Stimulated activated CD4-positive, alpha-beta T cell treated with anti-CD3 and anti-CD28 coated beads, TNF-alpha, amount 100 ng/mL, for 1 hour (primary cell): ENCODE results near the gene GRIK1.

Experiments
- DNase-seq, 3 donors: peaks; one replicate each; pipeline ENCODE4 v3.0.0-alpha.2; 2020; ENCODE audit warnings: low read depth in 3 of 3, low spot score in 1 of 3

Gene GRIK1

DNA sequence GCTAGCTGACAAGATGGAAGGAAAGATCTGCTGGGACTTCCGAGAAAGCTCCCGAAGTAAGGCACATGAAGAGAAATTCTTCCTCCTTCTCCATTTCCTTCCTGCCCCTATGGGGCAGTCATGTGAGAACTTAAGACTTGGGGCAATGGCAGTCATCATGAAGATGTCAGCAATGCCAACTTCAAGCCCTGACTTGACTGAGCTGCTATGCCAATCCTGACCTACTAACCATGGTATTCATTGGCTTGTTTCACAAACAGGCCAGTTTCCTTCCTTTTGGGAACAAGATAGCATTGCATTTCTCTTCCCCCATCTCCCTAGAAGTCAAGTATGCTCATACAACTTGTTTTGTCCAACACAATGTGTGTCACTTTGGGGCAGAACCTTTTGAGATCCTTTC is 25.5 kb downstream of the GRIK1 start:
- no peak for DNase-seq

GRCh38 chr21:29909571-29909970 is 30.2 kb downstream of the GRIK1 start:
- no peak for DNase-seq

DNA sequence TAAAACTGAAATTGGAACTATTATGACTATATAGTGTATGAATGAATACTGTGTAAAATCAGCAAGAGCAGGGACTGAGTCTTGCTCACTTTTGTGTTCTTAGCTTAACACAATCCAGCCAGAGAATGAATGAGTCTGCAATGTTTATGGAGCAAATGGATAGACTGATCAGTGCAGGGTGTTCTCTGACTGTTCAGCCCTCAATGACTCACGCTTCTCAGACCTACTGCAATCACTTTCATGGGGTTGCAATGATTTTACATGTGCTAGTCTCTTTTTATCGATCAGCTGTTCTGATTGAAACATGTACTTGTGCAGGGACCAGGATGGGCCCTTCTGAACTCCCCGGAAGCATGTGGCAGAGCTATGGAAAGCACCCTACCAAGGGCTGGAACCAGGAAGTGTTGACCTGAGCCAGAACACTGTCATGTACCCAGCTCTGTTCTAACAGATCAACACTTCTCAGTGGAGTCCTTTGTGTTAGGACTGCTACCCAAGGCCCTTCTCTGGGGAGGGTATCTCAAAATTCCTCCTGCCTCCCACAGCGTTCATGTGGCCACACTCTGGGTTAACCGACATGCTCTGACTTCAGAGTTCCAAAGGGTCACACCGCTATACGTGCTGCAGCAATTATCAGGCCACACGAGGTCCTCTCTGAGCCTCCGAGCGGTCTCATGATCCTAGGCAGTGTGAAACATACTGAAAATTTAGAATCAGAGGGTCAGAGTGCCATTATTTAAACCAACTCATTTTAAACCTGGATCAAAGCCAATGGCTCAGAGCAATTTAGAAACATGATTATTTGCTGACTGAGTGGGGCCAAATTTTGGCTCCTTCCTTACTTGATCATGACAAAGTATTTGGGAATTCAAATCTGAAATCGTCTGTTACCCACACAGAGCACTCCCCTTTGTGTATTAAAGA is 35.2 kb downstream of the GRIK1 start:
- no peak for DNase-seq

- no peak for DNase-seq
Measured at GRCh38 chr21:29896884-29897283, 42.9 kb downstream of the GRIK1 start.

GRCh38 chr21:29893687-29894086 is 46.1 kb downstream of the GRIK1 start:
- no peak for DNase-seq

- DNase-seq: no peak
Measured at GRCh38 chr21:29892379-29892778, 47.4 kb downstream of the GRIK1 start.

GRCh38 chr21:29888437-29888836 is 51.4 kb downstream of the GRIK1 start:
- no peak for DNase-seq

GRCh38 chr21:29887313-29888009 is 52.3 kb downstream of the GRIK1 start:
- DNase-seq: no peak

GRCh38 chr21:29885491-29885890 is 54.3 kb downstream of the GRIK1 start:
- DNase-seq: no peak

DNA sequence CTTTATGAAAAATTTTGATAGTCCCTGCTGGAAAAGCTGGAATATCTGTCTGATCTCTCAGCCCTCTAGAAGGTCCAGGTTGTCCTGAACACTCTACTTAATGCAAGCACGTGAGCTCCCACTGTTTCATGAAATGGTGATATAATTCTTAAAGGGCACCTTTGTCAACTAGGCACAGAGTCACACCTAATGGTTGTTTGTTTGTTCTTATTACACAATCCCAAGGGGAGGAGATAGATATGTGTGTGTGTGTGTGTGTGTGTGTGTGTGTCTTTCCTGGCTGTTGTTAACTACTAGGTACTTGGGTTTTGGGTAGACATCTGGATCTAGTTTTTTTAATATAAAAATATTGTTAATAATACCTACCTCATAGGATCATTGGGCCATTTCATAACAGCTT is 63.9 kb downstream of the GRIK1 start:
- DNase-seq: no peak

- DNase-seq: no peak
Measured at GRCh38 chr21:29875036-29875716, 64.6 kb downstream of the GRIK1 start.

- no peak for DNase-seq
Measured at GRCh38 chr21:29873908-29874307, 65.9 kb downstream of the GRIK1 start.

GRCh38 chr21:29870814-29871213 is 69.0 kb downstream of the GRIK1 start:
- no peak for DNase-seq

DNA sequence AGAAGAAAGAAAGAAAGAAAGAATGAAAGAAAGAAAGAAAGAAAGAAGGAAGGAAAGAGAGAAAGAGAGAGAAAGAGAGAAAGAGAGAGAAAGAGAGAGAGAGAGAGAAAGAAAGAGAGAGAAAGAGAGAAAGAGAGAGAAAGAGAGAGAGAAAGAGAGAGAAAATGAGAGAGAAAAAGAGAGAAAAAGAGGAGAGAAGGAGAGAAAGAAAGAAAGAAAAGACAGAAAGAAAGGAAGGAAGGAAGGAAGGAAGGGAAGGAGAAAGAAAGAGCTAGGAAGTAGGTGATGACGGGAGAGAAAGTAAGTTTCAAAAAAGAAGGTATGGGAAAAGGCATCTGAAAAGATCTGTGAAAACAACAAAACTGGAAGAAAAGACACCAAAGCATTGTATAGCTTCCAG is 72.0 kb downstream of the GRIK1 start:
- no peak for DNase-seq

DNA sequence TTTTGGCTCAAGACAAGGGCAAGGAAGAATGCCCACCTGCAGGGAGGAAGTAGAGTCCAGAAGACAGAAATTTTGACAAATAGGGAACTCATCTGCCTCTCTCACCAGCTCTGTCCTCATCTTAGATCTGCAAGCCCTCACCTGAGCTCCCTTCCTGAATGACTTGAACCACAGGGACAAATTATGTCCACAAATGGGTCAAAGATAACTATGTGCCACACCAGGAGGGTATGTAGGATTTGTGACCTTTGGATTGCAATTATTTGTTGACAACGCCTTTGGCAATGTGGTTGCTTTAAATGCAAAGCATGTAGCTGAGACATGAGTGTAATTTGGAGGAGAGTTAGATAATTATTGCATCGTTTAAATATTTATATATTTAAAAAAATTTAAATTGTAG is 79.5 kb downstream of the GRIK1 start:
- DNase-seq: no peak

GRCh38 chr21:29857150-29857549 is 82.6 kb downstream of the GRIK1 start:
- no peak for DNase-seq

- no peak for DNase-seq
Measured at GRCh38 chr21:29854795-29855194, 85.0 kb downstream of the GRIK1 start.

DNA sequence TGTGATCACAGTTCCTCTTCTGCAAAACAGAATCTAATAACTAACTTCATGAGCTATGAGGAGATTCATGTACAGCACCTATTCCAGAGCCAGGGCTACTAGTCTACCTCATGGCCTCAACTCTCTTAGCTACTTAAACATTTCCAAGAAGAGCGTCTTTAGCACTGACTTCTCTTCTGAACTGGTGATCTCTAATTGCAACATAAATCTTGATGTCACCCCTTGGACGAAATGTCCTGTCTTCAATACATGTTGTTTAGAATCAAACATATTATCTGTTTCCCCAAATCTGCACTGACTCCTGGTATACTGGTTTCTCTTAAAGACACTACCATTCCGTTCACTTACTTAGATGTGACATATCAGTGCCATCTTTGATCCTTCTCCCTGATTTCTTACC is 88.2 kb downstream of the GRIK1 start:
- DNase-seq: no peak

- peak in 2 of 3 donors; percentile 2 to 4 for DNase-seq
Measured at GRCh38 chr21:29849735-29850176, 90.0 kb downstream of the GRIK1 start.

DNA sequence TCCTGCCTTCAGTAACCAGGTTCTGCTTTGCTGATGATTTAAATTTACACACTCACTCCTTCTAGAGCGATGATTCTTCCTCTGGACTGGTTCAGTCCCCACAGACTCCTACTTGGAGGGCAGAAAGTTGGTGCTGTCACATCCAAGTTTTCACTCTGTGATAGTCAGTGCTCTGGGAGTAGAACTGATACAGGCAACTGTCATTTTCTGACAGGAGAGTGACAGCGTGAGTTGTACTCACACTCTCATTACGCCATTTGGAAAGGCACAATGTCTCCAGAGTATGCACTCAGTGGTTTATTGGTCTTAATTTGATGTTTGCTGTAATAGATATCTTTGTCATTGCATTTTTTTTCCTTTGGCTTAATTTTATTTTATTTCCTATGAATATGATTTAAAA is 96.0 kb downstream of the GRIK1 start:
- no peak for DNase-seq

GRCh38 chr21:29834617-29835016 is 105.2 kb downstream of the GRIK1 start:
- no peak for DNase-seq

DNA sequence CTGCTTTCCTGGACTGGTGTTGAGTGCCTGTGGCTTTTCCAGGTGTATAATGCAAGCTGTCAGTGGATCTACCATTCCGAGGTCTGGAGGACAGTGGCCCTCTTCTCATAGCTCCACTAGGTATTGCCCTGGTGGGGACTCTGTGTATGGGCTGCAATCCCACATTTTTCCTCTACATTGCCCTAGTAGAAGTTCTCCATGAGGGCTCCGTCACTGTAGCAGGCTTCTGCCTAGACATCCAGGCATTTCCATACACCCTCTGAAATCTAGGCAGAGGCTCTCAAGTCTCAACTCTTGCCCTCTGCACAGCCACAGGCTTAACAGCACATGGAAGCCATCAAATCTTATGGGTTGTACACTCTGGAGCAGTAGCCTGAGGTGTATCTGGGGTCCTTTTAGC is 107.6 kb downstream of the GRIK1 start:
- no peak for DNase-seq
